ENCODE measurements around the gene ANXA3.

ANXA3 gene

GRCh38 chr4:78599147-78599546 lies 47.6 kb downstream of the ANXA3 start:
- Histone ChIP-seq H3K36me3 (ENCODE audit: control insufficient read depth in 2 of 2, insufficient read depth in 2 of 2, low read length in 2 of 2) (peaks cover 18 to 20% of the 10 kb centered on the region in 2 donors), H3K4me1 (ENCODE audit: control insufficient read depth, insufficient read depth, low read length) (no peaks in the 10 kb centered on the region), H3K9ac (ENCODE audit: low read length in 2 of 2) (no peak overlapping the region), H3K27me3 (ENCODE audit: control insufficient read depth in 1 of 2, insufficient read depth in 2 of 2, low read length in 2 of 2) (no peaks in the 10 kb centered on the region), H3K27ac (ENCODE audit: low read length) (no peak overlapping the region), H3K9me3 (ENCODE audit: control insufficient read depth in 2 of 2, low read length in 2 of 2) (no peaks in the 10 kb centered on the region), H3K4me3 (ENCODE audit: low read length in 2 of 2) (no peak overlapping the region)

DNA sequence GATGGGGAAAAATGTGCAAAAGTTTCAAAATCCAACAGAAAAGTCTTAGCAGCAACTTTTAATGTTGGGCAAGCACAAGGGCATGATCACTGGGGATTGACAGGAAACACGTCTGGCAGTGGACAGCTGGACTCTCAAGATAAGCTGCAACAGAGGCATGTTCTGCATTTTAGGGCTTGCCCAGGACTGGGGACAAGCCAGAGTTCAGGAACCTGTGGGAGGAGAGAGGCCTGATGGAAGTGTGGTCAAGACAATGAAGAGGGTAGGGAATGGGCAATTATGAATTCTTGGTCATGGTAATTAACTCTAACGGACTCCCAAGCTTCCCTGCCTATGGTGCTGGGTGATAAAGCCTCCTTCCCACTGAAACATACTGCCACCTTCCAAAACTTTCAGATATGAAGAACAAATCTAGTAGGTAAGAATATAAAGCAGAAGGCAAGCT lies 48.4 kb downstream of the ANXA3 start:
- H3K9ac ChIP-seq (ENCODE audit: low read length in 2 of 2): no peak overlapping the region
- H3K36me3 ChIP-seq (ENCODE audit: control insufficient read depth in 2 of 2, insufficient read depth in 2 of 2, low read length in 2 of 2): peaks cover 15 to 20% of the 10 kb centered on the region in 2 donors
- no peaks in the 10 kb centered on the region for H3K27me3 ChIP-seq (ENCODE audit: control insufficient read depth in 1 of 2, insufficient read depth in 2 of 2, low read length in 2 of 2)
- H3K4me3 ChIP-seq (ENCODE audit: low read length in 2 of 2): no peak overlapping the region
- no peaks in the 10 kb centered on the region for H3K4me1 ChIP-seq (ENCODE audit: control insufficient read depth, insufficient read depth, low read length)
- H3K27ac ChIP-seq (ENCODE audit: low read length): no peak overlapping the region
- H3K9me3 ChIP-seq (ENCODE audit: control insufficient read depth in 2 of 2, low read length in 2 of 2): no peaks in the 10 kb centered on the region

- peaks cover 16 to 22% of the 10 kb centered on the region in 2 donors for H3K36me3 ChIP-seq (ENCODE audit: control insufficient read depth in 2 of 2, insufficient read depth in 2 of 2, low read length in 2 of 2)
Observed at GRCh38 chr4:78601013-78601412, 49.4 kb downstream of the ANXA3 start.

DNA sequence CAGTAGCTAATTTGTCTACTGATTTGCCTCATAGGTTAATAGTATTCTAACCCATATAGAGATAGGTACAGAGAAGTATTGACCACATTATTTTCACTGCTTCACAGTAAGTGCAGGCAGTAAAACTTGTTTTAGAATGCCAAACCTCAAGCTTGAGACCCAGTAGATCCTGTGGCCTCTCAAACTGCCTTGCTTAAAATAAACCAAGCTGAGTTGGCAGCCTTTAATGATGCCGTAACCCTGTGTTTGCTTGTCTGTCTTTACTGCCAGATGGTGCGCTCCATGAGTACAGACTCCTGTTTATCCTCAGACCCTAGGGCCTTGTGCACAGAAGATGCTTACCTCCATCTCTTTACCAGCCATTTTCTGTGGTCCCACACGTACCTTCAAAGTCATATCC lies 50.8 kb downstream of the ANXA3 start:
- Histone ChIP-seq H3K4me3 (ENCODE audit: low read length in 2 of 2) (no peak overlapping the region), H3K27me3 (ENCODE audit: control insufficient read depth in 1 of 2, insufficient read depth in 2 of 2, low read length in 2 of 2) (no peaks in the 10 kb centered on the region), H3K9me3 (ENCODE audit: control insufficient read depth in 2 of 2, low read length in 2 of 2) (no peaks in the 10 kb centered on the region), H3K9ac (ENCODE audit: low read length in 2 of 2) (no peak overlapping the region), H3K36me3 (ENCODE audit: control insufficient read depth in 2 of 2, insufficient read depth in 2 of 2, low read length in 2 of 2) (peaks cover 23 to 27% of the 10 kb centered on the region in 2 donors), H3K27ac (ENCODE audit: low read length) (no peak overlapping the region), H3K4me1 (ENCODE audit: control insufficient read depth, insufficient read depth, low read length) (no peaks in the 10 kb centered on the region)

More at GRCh38 chr4:78601013-78601412, 49.4 kb downstream of the ANXA3 start:
- Histone ChIP-seq H3K4me3 (ENCODE audit: low read length in 2 of 2) (no peak overlapping the region), H3K4me1 (ENCODE audit: control insufficient read depth, insufficient read depth, low read length) (no peaks in the 10 kb centered on the region), H3K27ac (ENCODE audit: low read length) (no peak overlapping the region), H3K9ac (ENCODE audit: low read length in 2 of 2) (no peak overlapping the region), H3K27me3 (ENCODE audit: control insufficient read depth in 1 of 2, insufficient read depth in 2 of 2, low read length in 2 of 2) (no peaks in the 10 kb centered on the region), H3K9me3 (ENCODE audit: control insufficient read depth in 2 of 2, low read length in 2 of 2) (no peaks in the 10 kb centered on the region)

DNA sequence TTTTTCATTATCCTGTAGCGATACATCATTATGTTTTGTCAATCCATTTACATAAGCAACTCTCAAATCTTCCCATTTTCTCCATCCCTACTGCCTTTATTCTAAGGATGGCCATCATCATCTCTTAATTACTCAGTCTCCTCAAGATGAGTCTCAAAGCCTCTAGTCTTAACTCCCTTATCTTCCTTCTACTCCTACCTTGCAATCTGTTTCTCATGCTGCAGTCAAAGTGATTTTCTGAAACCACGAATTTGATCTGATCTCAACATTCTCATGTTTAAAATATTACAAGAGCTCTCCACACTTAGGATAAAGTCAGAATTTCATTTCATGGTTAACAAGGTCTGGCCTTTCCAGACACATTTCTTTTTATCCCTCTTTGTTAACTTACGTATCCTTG lies 51.8 kb downstream of the ANXA3 start:
- Histone ChIP-seq H3K27me3 (ENCODE audit: control insufficient read depth in 1 of 2, insufficient read depth in 2 of 2, low read length in 2 of 2) (no peaks in the 10 kb centered on the region), H3K9me3 (ENCODE audit: control insufficient read depth in 2 of 2, low read length in 2 of 2) (no peaks in the 10 kb centered on the region), H3K4me1 (ENCODE audit: control insufficient read depth, insufficient read depth, low read length) (no peaks in the 10 kb centered on the region), H3K9ac (ENCODE audit: low read length in 2 of 2) (no peak overlapping the region), H3K36me3 (ENCODE audit: control insufficient read depth in 2 of 2, insufficient read depth in 2 of 2, low read length in 2 of 2) (peaks cover 19 to 23% of the 10 kb centered on the region in 2 donors), H3K4me3 (ENCODE audit: low read length in 2 of 2) (no peak overlapping the region), H3K27ac (ENCODE audit: low read length) (no peak overlapping the region)

- Histone ChIP-seq H3K36me3 (ENCODE audit: control insufficient read depth in 2 of 2, insufficient read depth in 2 of 2, low read length in 2 of 2) (peaks cover 14 to 25% of the 10 kb centered on the region in 2 donors), H3K9ac (ENCODE audit: low read length in 2 of 2) (no peak overlapping the region), H3K4me3 (ENCODE audit: low read length in 2 of 2) (no peak overlapping the region), H3K27me3 (ENCODE audit: control insufficient read depth in 1 of 2, insufficient read depth in 2 of 2, low read length in 2 of 2) (no peaks in the 10 kb centered on the region), H3K27ac (ENCODE audit: low read length) (no peak overlapping the region), H3K4me1 (ENCODE audit: control insufficient read depth, insufficient read depth, low read length) (no peaks in the 10 kb centered on the region), H3K9me3 (ENCODE audit: control insufficient read depth in 2 of 2, low read length in 2 of 2) (no peaks in the 10 kb centered on the region)
Observed at GRCh38 chr4:78604988-78605387, 53.4 kb downstream of the ANXA3 start.

GRCh38 chr4:78606035-78606434 lies 54.5 kb downstream of the ANXA3 start:
- no peaks in the 10 kb centered on the region for H3K4me1 ChIP-seq (ENCODE audit: control insufficient read depth, insufficient read depth, low read length)
- H3K4me3 ChIP-seq (ENCODE audit: low read length in 2 of 2): no peak overlapping the region
- no peak overlapping the region for H3K9ac ChIP-seq (ENCODE audit: low read length in 2 of 2)
- peaks cover 14 to 22% of the 10 kb centered on the region in 2 donors for H3K36me3 ChIP-seq (ENCODE audit: control insufficient read depth in 2 of 2, insufficient read depth in 2 of 2, low read length in 2 of 2)
- H3K27ac ChIP-seq (ENCODE audit: low read length): no peak overlapping the region
- H3K9me3 ChIP-seq (ENCODE audit: control insufficient read depth in 2 of 2, low read length in 2 of 2): no peaks in the 10 kb centered on the region
- H3K27me3 ChIP-seq (ENCODE audit: control insufficient read depth in 1 of 2, insufficient read depth in 2 of 2, low read length in 2 of 2): no peaks in the 10 kb centered on the region

GRCh38 chr4:78606530-78607095 lies 55.0 kb downstream of the ANXA3 start:
- H3K9me3 ChIP-seq (ENCODE audit: control insufficient read depth in 2 of 2, low read length in 2 of 2): no peaks in the 10 kb centered on the region
- no peaks in the 10 kb centered on the region for H3K4me1 ChIP-seq (ENCODE audit: control insufficient read depth, insufficient read depth, low read length)
- H3K36me3 ChIP-seq (ENCODE audit: control insufficient read depth in 2 of 2, insufficient read depth in 2 of 2, low read length in 2 of 2): peaks cover 14 to 22% of the 10 kb centered on the region in 2 donors
- H3K27ac ChIP-seq (ENCODE audit: low read length): no peak overlapping the region
- no peaks in the 10 kb centered on the region for H3K27me3 ChIP-seq (ENCODE audit: control insufficient read depth in 1 of 2, insufficient read depth in 2 of 2, low read length in 2 of 2)
- no peak overlapping the region for H3K4me3 ChIP-seq (ENCODE audit: low read length in 2 of 2)
- no peak overlapping the region for H3K9ac ChIP-seq (ENCODE audit: low read length in 2 of 2)

- no peaks in the 10 kb centered on the region for H3K4me1 ChIP-seq (ENCODE audit: control insufficient read depth, insufficient read depth, low read length)
- H3K27ac ChIP-seq (ENCODE audit: low read length): no peak overlapping the region
- H3K27me3 ChIP-seq (ENCODE audit: control insufficient read depth in 1 of 2, insufficient read depth in 2 of 2, low read length in 2 of 2): no peaks in the 10 kb centered on the region
- H3K9me3 ChIP-seq (ENCODE audit: control insufficient read depth in 2 of 2, low read length in 2 of 2): no peaks in the 10 kb centered on the region
- no peak overlapping the region for H3K9ac ChIP-seq (ENCODE audit: low read length in 2 of 2)
- peaks cover 10 to 15% of the 10 kb centered on the region in 2 donors for H3K36me3 ChIP-seq (ENCODE audit: control insufficient read depth in 2 of 2, insufficient read depth in 2 of 2, low read length in 2 of 2)
- no peak overlapping the region for H3K4me3 ChIP-seq (ENCODE audit: low read length in 2 of 2)
Observed at GRCh38 chr4:78608684-78609083, 57.1 kb downstream of the ANXA3 start.

DNA sequence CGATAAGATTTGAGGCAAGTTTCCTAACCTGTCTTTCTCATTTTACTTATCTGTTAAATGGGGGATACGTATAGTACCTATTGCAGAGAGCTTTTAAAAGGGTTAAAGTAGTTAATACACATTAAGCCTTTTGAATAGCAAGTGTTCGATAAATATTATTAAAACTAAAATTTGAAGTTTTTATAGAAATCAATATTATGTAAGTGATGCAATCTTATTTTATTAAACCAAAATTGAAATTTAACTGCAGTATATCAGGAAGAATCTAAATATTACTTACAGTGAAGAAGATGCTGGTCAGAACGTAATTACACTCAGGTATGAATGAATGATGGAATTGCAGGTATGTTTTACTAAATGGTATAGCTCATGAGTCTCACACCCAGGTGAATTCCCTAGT lies 58.0 kb downstream of the ANXA3 start:
- no peak overlapping the region for H3K9ac ChIP-seq (ENCODE audit: low read length in 2 of 2)
- H3K36me3 ChIP-seq (ENCODE audit: control insufficient read depth in 2 of 2, insufficient read depth in 2 of 2, low read length in 2 of 2): peaks cover 10 to 15% of the 10 kb centered on the region in 2 donors
- H3K27me3 ChIP-seq (ENCODE audit: control insufficient read depth in 1 of 2, insufficient read depth in 2 of 2, low read length in 2 of 2): no peaks in the 10 kb centered on the region
- H3K4me3 ChIP-seq (ENCODE audit: low read length in 2 of 2): no peak overlapping the region
- H3K9me3 ChIP-seq (ENCODE audit: control insufficient read depth in 2 of 2, low read length in 2 of 2): no peaks in the 10 kb centered on the region
- H3K27ac ChIP-seq (ENCODE audit: low read length): no peak overlapping the region
- no peaks in the 10 kb centered on the region for H3K4me1 ChIP-seq (ENCODE audit: control insufficient read depth, insufficient read depth, low read length)

DNA sequence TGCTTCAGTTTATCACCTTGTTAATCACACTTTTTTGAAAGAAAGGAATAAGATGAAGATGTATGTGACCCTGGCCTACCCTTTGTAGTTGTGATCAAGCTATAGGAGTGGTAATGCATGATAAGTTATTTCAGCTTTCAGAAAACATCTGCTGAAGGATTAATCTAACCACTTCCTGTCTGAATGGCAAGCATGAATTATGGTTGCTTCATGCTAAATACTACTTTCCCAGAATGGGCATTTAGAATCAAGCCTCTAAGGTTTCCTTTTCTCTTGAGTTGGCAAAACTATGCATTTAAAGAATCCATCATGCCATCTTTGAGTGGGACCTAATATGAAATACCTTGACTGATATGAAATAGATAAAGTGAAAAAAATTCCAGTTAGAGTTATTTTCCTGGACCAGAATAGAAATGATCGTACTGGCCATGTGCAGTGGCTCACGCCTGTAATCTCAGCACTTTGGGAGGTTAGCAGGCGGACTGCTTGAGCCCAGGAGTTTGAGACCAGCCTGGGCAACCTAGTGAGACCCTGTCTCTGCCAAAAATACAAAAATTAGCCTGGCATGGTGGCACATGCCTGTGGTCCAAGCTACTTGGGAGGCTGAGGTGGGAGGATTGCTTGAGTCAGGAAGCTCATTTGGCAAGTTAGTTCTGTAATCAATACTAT lies 59.1 kb downstream of the ANXA3 start:
- Histone ChIP-seq H3K4me1 (ENCODE audit: control insufficient read depth, insufficient read depth, low read length) (no peaks in the 10 kb centered on the region), H3K4me3 (ENCODE audit: low read length in 2 of 2) (no peak overlapping the region), H3K9ac (ENCODE audit: low read length in 2 of 2) (no peak overlapping the region), H3K36me3 (ENCODE audit: control insufficient read depth in 2 of 2, insufficient read depth in 2 of 2, low read length in 2 of 2) (peaks cover 10 to 14% of the 10 kb centered on the region in 2 donors), H3K27me3 (ENCODE audit: control insufficient read depth in 1 of 2, insufficient read depth in 2 of 2, low read length in 2 of 2) (no peaks in the 10 kb centered on the region), H3K9me3 (ENCODE audit: control insufficient read depth in 2 of 2, low read length in 2 of 2) (no peaks in the 10 kb centered on the region), H3K27ac (ENCODE audit: low read length) (no peak overlapping the region)

All from stomach smooth muscle (tissue), 2 donors.